ENCODE results near the gene ZER1.

DNA sequence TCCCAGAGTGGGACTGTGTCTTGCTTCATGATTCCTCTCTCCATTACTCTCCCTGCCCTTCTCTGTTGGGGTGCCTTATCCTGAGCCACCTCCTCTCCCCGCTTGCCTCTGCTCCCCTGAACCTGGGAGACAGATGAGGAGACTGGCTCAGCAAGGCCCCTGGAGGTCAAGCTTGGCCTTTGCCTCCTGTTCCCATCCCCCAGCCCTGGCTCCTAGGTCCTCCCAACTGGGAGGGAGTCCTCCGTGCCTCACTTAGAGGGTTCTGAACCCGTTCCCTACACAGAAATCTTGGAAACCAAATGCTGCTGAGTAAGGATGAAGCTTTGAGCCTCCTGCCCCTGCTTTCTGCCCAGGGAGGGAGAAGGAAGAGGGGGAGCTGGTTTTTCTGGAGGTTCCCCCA lies 36.8 kb upstream of the ZER1 start:
- TF ChIP-seq, protein P1, sequence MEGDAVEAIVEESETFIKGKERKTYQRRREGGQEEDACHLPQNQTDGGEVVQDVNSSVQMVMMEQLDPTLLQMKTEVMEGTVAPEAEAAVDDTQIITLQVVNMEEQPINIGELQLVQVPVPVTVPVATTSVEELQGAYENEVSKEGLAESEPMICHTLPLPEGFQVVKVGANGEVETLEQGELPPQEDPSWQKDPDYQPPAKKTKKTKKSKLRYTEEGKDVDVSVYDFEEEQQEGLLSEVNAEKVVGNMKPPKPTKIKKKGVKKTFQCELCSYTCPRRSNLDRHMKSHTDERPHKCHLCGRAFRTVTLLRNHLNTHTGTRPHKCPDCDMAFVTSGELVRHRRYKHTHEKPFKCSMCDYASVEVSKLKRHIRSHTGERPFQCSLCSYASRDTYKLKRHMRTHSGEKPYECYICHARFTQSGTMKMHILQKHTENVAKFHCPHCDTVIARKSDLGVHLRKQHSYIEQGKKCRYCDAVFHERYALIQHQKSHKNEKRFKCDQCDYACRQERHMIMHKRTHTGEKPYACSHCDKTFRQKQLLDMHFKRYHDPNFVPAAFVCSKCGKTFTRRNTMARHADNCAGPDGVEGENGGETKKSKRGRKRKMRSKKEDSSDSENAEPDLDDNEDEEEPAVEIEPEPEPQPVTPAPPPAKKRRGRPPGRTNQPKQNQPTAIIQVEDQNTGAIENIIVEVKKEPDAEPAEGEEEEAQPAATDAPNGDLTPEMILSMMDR (IDR thresholded peaks at IDR 0.05), result no peak
- no peak for TF ChIP-seq ZFX (IDR thresholded peaks at IDR 0.05; ENCODE audit: borderline replicate concordance)
